Endothelial cell of umbilical vein (primary cell): ENCODE measurements around the gene AGPS.

Experiments used
- CTCF ChIP-seq, 2 donors: IDR thresholded peaks; 1 replicate in 1 of 2; 2 replicates in 1 of 2; pipeline ENCODE4 v1.5.1; 2011; ENCODE audit warnings: low read length in 2 of 2, mild to moderate bottlenecking in 2 of 2, moderate library complexity in 2 of 2, control low read depth in 1 of 2, inconsistent platforms in 1 of 2, low read depth in 1 of 2; ENCODE audit not compliant: insufficient read depth in 1 of 2; ENCODE audit errors: extremely low read depth in 1 of 2
- EZH2 ChIP-seq: IDR thresholded peaks from 2 replicates; pipeline ENCODE4 v1.6.1; 2012; ENCODE audit warnings: borderline replicate concordance, low read depth, mild to moderate bottlenecking, moderate library complexity, low read length, inconsistent platforms; ENCODE audit not compliant: severe bottlenecking
- GATA2 ChIP-seq: IDR thresholded peaks from 2 replicates; pipeline ENCODE4 v1.7.0; 2011; ENCODE audit warnings: low read depth, mild to moderate bottlenecking, moderate library complexity, mixed read lengths, low read length; ENCODE audit not compliant: insufficient read length, insufficient read depth
- JUN ChIP-seq: IDR thresholded peaks from 2 replicates; pipeline ENCODE4 v1.6.1; 2011; ENCODE audit warnings: borderline replicate concordance, low read depth; ENCODE audit not compliant: insufficient read length, insufficient read depth
- MAX ChIP-seq: IDR thresholded peaks from 2 replicates; pipeline ENCODE4 v1.6.1; 2011; ENCODE audit not compliant: insufficient read depth, insufficient read length
- MYC ChIP-seq: IDR thresholded peaks from one replicate; pipeline ENCODE4 v1.6.1; 2011; ENCODE audit warnings: mild to moderate bottlenecking, low read depth, low read length
- POLR2A ChIP-seq: IDR thresholded peaks from 2 replicates; pipeline ENCODE4 v1.6.1; 2012; ENCODE audit warnings: low read depth, mild to moderate bottlenecking, control low read depth, low read length

- TF ChIP-seq POLR2A (no peak), CTCF (IDR thresholded peaks at IDR 0.05; ENCODE audit: extremely low read depth in 1 of 2, insufficient read depth in 1 of 2, low read depth in 1 of 2, low read length in 2 of 2) (no peak), EZH2 (no peak), JUN (no peak), MYC (no peak), MAX (no peak), GATA2 (no peak)
Measured at GRCh38 chr2:177531706-177532105, 139.1 kb downstream of the AGPS start.
